D341Med (cell line): Measurements from ENCODE around the gene MPI.
"Not testable (repeated sequence)": the region's sequence is repeated elsewhere in the genome, so short reads cannot be mapped to it uniquely, and the experiment has no call there.

Experiments
- DNase-seq: peaks from one replicate; pipeline ENCODE4 v3.0.0; 2012; ENCODE audit warnings: low spot score

MPI gene

GRCh38 chr15:74892931-74893330, 3.1 kb downstream of the MPI start:
- no peak for DNase-seq

- no peak for DNase-seq
Measured at GRCh38 chr15:74893627-74894026, 3.8 kb downstream of the MPI start.

- not testable (repeated sequence) for DNase-seq
Measured at GRCh38 chr15:74894383-74894782, 4.5 kb downstream of the MPI start.

GRCh38 chr15:74895830-74896229, 6.0 kb downstream of the MPI start:
- DNase-seq, result no peak

- no peak for DNase-seq
Measured at GRCh38 chr15:74896316-74896715, 6.5 kb downstream of the MPI start.

GRCh38 chr15:74897300-74897701, 7.5 kb downstream of the MPI start:
- DNase-seq, result no peak

- DNase-seq, result peak; percentile 82
Measured at GRCh38 chr15:74901612-74902063, 11.8 kb downstream of the MPI start.

- DNase-seq, result no peak
Measured at GRCh38 chr15:74902295-74903075, 12.6 kb downstream of the MPI start.

GRCh38 chr15:74903676-74904075, 13.8 kb downstream of the MPI start:
- DNase-seq, result no peak

GRCh38 chr15:74904190-74904805, 14.5 kb downstream of the MPI start:
- no peak for DNase-seq

- DNase-seq, result peak; percentile 82
Measured at GRCh38 chr15:74906067-74906449, 16.2 kb downstream of the MPI start.

GRCh38 chr15:74906450-74907162, 16.8 kb downstream of the MPI start, which contains the start of gene FAM219B:
Gene FAM219B (minus strand): TSS chr15:74906851. CDS start chr15:74906800, 51 bp downstream.
- DNase-seq, result peak; percentile 92

- no peak for DNase-seq
Measured at GRCh38 chr15:74907163-74907870, 17.5 kb downstream of the MPI start.

GRCh38 chr15:74908635-74909034, 18.8 kb downstream of the MPI start:
- DNase-seq, result no peak

- DNase-seq, result no peak
Measured at GRCh38 chr15:74913041-74913440, 23.2 kb downstream of the MPI start.

GRCh38 chr15:74913799-74914198, 24.0 kb downstream of the MPI start:
- not testable (repeated sequence) for DNase-seq

GRCh38 chr15:74917676-74918075, 27.8 kb downstream of the MPI start:
- DNase-seq, result no peak

- no peak for DNase-seq
Measured at GRCh38 chr15:74920456-74920855, 30.6 kb downstream of the MPI start.

GRCh38 chr15:74924525-74924924, 34.7 kb downstream of the MPI start:
- no peak for DNase-seq

- no peak for DNase-seq
Measured at GRCh38 chr15:74928771-74929198, 38.9 kb downstream of the MPI start.

- no peak for DNase-seq
Measured at GRCh38 chr15:74933573-74933972, 43.7 kb downstream of the MPI start.

GRCh38 chr15:74935193-74935592, 45.4 kb downstream of the MPI start:
- DNase-seq, result not testable (repeated sequence)
